GM19035 (cell line): Measurements from ENCODE around the gene KCNT2.
"Not testable (repeated sequence)": the region's sequence is repeated elsewhere in the genome, so short reads cannot be mapped to it uniquely, and the experiment has no call there.

ENCODE experiments used
- ATAC-seq: cut with Tn5 transposase; IDR thresholded peaks from one replicate; pipeline ENCODE4 v1.9.1; 2021; ENCODE audit not compliant: unreplicated experiment

KCNT2 gene

DNA sequence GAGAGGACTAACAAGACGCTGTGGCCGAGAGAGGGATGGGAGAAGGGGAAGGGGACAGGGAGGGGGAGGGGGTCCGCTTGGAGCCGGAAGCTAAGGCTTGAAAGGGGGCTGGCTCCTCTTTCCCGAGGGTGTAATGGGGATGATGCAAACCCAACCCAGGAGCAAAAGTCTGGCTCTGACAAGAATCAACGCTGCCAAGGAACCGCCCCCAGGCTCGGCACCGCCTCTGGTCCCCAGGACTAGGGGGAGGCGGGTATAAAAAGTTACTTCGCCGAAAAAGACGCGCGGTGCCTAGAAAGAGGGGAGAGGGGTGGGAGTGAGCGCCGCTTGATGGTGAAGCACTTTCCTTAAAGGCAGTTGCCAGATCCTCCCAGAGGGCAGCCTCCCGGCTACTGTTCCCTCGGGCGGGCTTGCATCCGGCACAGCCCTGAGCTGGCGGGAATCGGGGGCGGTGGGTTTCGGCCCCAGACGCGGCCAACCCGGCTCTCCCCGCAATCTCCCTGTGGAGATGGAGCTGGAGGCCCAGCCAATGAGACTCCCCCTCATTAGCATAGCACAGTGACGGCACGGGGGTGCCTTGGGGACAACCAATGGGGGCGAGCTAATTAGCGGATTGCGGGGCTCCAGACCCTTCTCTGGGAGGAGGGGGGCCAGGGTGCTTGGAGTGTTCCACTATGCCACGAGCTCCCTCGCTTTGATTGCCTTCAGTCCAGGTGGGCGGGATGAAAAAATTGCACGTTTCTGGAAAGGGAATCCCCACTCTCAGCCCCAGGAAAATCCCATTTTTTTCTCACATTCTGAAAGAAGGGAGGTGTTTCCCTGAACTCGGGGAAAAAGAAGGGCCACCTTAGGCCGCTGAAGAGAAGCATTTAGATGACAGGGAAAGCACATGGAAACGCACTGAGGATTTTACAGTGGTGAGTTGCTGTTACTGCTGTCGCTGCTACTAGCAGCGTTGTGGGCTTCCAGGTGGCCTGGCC, at the start of gene KCNT2:
KCNT2 (minus strand) TSS at position 51 of the 980 bp plus-strand sequence. CDS start 131 bp downstream, outside the sequence.
- no peak for ATAC-seq

DNA sequence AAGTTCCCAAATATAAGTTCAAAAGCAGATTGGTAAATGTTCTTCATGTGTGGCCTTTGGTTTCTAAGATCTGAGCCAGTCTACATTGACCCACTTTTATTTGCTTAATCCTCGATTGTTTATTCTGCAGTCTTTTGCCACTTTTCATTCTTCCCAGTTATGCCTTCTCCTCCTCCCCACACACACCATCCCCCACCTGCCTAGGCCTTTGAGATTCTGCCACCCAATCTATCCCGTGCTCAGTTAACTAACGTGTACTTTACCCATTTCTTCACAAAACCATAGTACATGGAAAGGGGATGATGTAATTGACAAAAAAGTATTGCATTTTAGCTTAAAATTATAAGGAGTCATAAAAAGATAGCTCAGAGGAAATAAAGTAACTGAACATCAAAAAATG, 47.3 kb upstream of the KCNT2 start:
- ATAC-seq = no peak

DNA sequence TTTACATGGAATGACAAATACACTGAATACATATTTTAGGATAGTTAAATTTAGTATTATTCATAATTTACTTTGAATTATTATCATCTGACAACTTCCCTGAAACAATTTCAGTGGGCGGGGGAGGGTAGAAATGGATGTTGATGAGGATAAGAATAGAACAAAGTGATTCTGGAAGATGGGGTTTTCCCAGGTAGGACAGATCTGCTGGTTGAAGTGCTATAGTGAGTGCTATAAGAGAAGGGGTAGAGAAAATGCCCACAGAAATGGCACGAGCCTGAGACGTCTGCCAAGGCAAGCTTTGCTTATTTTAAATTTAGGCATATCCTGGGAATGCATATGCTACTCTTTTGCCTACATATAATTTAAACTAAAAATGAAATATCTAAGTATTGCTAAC, 46.8 kb upstream of the KCNT2 start:
- ATAC-seq = no peak

DNA sequence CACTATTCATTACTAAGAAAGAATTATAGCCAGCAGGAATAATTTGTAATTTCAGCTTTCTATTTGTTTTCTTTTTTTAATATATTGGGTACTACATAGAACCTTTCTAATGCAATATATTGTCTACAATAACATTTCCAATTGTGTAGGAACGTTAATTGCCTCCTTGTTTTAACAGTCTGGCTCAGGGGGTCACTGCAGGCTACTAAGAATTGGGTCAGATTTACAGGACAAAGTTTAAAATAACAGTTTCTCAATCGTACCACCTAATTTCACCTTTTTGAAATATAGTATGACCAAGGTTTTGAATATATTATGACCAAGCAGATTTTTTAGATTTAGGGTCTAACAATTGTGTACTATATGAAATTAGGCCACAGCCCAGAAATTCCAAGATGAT, 46.0 kb upstream of the KCNT2 start:
- ATAC-seq = no peak

DNA sequence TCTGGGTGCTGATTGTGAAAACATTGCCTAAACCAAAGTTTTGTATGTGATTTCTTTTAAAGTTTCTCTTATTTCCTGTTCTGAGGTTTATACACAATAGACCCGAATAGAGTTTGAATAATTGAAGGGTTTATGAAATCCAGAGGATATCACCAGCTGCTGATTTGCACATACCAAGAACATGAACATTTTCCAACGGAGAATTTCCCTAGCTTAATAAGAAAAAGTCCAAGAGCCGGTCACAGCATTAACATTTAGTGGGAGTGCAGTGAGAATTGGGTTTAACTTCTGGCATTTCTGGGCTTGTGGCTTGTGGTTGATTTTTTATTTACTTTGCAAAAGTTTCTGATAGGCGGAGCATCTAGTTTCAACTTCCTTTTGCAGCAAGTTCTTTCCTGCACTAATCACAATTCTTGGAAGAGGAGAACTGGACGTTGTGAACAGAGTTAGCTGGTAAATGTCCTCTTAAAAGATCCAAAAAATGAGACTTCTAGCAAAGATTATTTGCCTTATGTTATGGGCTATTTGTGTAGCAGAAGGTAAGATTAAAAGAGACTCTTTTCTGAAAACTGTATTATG, 43.5 kb upstream of the KCNT2 start, which contains the start of gene CFH:
CFH (plus strand) TSS at position 407 of the 579 bp plus-strand sequence; CDS start at position 482, 75 bp downstream.
- ATAC-seq = no peak

DNA sequence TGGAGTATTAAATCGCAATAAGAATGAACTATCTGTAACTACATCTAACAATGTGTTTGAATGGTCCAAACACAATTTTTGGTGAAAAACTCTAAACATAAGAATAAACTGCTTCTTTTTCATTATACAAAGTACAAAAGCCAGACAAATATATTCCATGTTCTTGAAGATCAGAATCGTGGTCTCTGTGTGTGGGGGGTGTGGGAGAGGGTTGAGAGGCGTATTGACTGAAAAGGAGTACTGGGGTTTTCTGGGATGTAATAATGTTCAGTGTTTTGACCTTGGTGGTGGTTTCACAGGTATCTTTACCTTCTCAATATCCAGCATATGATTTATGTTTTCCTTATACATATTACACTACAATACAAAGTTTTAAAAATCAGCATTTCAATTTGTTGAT, 42.8 kb upstream of the KCNT2 start:
- ATAC-seq = no peak

DNA sequence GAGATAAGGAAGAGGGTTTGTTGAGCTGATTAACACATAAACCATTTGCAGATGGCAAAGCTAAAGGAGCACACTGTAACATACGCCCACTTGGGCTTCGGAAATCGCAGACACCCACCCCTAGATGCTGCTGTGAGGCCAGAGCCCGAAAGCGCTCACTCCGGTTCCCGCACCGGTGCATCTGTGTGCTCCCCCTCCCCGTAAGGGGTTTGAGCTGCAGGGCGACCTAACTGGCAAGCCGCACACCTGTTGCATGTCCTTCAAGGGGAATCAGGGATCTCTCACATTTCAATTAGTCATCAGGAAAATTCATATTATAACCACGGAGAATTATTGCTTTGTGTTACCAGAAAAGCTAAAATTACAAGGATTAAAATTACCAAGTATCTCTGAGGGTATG, 42.2 kb upstream of the KCNT2 start:
- ATAC-seq = no peak

DNA sequence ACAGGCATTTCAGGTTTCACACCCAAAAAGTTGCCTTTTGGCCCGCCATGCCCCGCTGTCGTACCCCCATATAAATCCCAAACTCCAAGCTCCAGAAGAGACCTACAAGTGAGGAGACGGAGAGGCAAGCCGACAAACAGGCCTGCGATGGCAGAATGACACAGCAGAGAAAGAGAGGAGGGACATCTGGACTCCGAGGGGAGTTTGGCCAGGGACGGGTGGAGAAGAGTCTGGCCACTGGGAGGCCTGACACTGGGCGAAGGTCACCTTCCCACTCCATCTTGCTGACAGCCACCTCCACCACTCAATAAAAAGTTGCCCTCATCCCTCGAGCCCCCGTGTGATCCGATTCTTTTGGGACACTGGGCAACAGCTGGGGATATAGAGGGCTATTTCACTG, 41.8 kb upstream of the KCNT2 start:
- no peak for ATAC-seq

DNA sequence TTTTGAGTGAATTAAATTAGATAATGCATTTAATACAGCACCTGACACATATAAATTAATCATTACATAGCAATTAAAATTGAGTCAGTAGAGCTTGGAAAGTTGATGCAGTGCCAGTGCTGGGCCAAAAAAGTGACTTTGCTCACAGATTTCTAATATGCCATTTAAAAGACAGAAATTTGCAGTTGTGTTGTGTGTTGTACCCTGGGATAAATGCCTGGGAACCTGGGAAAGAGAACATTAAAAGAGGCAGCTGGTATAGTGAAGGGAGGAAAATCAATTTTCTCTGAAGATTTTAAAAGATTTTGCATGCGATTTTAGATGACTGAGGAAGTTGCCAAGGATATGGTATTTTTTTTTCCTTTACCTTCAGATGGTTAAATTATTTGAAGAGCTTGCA, 32.7 kb upstream of the KCNT2 start:
- ATAC-seq = no peak

DNA sequence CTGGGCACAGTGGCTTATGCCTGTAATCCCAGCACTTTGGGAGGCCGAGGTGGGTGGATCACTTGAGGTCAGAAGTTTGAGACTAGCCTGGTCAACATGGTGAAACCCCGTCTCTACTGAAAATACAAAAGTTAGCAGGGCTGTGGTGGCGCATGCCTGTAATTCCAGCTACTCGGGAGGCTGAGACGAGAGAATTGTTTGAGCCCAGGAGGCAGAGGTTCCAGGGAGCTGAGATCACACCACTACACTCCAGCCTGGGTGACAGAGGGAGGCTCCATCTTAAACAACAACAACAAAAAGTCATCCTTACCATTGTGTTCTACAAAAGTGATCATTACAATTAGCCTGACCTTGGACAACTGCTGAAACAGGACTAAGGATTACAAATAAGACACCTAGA, 31.1 kb upstream of the KCNT2 start:
- not testable (repeated sequence) for ATAC-seq

DNA sequence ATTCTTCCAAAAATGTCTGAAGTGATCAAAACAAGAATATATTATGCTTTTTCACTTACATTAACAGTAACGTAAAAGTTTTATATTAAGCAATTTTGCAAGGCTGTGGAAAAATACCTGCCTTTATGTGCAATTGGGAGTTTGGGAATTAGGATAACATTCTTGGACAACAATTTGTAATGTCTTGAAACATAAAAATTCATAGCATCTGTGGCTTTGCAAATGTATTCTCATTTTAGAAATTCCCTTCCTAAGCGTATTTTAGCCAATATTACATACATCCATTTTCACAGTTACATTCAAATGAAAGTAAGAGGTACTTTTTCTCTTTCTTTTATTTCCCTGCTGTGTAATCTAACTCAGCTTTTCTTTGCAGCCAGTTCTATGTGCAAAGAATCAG, 30.2 kb upstream of the KCNT2 start:
- ATAC-seq = no peak

DNA sequence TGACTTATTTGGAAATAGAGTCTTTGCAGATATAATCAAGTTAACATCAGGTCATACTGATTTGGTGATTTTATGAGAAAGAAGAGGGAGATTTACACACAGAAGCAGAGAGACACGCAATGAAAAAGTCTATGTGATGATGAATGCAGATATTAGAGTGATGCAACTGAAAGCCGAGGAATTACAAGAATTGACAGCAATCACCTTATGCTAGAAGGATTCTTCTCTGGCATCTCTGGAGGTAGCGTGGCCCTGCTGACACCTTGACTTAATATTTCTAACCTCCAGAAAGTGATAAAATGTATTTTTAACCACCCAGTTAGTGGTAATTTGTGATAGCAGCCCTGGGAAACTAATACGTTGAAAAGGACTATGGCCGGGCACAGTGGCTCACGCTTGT, 29.4 kb upstream of the KCNT2 start:
- ATAC-seq = no peak

DNA sequence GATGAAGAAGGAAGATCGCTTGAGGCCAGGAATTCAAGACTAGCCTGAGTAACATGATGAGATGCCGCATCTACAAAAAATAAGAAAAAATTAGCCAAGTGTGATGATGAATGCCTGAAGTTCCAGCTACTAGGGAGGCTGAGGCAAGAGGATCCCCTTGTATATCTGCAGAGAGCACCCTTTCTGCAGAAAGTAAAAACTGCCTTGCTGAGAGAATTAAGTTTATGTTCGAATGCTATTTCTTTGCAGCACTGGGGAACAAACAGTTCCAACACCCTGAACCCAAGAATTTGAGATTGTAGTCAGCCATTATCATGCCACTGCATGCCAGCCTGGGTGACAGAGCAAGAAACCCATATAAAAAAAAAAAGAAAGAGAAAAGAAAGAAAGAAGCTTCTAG, 20.6 kb upstream of the KCNT2 start:
- no peak for ATAC-seq

DNA sequence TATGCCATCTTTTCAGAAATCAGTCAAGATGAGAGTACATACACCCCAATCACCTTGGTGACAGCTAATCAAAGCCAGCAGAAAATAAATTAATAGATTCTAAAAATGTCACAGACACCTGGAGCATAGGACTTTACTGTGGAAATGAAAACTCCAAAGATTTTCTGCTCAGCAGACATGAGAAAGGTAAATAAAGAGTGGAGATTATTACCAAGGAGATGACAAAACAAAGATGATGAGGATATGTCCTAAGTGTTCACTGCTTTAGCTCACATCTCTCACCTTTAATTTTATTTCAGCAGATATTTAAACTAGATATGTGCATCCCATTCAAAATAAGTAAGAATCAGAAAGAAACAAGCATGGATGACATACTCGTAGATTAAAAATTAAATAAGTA, 14.8 kb upstream of the KCNT2 start:
- ATAC-seq = no peak

DNA sequence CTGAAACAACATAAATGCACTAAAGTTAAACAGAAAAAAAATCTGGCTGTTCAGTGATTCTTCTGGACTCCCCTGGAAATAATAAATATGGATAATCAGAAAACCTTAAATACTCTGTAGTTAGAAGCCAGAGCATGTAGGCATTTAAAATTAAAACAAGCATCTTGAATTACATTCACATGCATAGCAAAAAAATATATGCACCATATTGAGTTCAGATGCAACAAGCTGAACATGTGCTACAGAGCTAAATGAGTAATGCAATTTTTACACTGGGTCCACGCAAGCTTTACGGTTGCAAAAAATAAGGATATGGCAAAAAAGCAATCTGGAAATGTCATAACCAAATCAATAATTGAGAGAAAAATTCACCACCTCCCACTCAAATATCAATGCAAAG, 11.5 kb upstream of the KCNT2 start:
- ATAC-seq = no peak

DNA sequence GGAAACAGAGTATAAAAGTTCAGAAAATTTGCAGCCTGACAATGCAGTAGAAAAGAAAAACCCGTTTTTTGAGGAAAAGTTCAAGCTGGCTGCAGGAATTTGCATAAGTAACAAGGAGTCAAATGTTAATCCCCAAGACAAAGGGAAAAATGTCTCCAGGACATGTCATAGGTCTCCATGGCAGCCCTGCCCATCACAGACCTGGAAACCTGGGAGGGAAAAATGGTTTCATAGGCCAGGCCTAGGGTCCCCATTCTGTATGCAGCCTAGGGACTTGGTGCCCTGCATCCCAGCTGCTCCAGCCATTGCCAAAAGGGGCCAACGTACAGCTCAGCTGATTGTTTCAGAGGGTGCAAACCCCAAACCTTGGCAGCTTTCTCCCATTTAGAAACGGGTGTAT, 3.6 kb upstream of the KCNT2 start:
- ATAC-seq = no peak

DNA sequence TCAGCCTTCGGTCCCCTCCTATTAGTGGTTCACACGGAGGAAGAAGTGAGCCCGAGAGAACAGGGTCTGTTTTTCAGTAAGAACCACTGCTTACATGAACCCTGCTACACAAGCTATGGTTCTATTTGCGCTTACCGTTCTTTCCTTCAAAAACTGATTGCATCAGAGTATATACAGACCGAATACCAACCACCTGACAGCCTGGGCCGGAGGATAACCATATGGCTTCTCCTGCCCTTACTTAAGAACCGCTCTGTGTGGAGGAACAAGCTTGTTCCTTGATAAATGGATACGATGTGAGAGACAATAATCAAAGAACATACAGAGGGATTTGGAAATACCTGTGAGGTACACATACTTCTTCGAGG, 1.1 kb upstream of the KCNT2 start:
- ATAC-seq = no peak

DNA sequence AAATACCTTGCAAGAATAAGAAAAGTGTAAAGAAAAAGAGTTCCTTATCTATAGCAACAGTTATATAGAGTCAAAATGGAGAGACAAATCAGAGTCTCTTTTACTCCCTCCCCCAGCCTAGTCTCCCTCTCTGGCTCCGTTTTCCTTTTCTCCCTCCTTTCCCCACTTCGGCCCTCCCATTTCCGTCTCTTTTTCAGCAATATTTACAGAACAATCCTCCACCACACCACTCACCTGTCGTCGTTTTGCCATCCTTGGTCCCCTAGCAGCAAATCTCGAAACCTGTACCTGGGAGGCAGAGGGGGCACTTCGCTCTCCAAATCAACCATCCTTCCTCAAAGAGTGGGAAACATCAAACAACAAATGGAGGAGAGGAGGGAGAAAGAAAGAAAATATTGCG, 259 bp downstream of the KCNT2 start:
- no peak for ATAC-seq

DNA sequence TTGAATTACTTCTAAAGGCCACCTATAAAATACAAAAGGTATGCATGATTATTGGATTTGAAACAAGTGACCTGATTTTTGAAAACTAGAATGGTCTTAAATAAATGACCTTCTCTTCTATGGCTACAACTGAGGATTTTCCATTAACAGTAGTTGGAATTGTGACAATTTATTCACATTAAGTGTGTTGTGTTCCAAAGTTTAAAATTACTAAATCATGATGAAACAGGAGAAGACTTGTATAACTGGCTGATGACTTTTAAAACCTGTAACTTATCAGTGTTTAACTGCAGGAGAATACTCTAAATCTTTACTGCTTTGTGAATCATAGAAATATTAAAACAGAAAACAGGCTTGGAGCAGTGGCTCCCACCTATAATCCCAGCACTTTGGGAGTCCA, 4.6 kb downstream of the KCNT2 start:
- no peak for ATAC-seq

DNA sequence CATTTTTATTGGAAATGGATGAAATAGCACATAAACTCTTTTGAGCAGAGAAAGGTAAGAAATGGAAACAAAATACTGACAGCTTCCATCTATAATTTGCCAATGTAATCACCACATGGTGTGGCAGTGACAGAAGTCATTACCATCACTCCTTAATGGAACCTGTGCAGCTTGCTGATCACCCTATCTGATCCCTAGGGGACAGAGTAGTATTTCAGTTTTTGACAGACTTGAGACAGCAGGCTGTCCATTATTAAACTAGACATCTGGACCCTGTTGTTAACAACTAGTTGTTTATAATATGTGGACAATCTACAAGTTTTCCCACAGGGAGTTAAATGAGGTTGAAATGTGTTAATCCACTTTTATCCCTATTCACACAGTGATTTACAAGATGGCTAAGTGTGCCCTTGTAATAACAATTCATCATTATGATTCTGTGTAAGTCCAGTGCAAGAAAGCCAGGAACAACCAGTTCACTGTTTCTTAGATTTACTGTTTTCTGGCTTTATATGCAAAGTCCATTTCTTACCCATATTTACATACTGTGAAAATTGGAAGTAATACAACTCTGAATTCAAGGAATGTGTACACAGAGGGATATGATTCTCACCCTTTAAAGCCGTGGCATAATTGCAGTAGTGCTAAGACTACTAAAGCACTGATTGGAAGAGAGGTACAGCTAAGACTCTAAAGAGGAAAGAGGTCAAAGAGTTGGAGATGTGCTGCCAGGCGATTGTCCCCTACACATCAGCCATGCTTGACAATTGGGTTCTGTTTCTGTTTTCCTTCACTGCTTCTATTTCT, 9.1 kb downstream of the KCNT2 start:
- no peak for ATAC-seq

DNA sequence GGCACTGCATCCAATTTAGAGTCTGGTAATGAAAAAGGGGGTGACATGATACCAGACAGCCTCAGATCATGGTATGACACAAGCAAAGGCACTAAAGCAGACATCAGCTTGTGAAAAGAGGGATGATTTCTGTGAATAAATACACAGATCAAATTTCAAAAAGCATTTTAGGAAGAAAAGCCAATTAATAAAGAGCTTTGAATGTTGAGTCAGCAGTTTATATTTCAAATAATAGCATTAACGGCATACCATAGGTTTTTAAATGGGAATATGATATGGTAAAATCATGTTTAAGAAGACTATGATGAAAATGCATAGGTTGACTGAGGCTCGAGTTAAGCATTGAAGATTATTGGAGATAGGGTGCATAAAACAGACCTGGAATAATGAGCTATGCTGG, 13.5 kb downstream of the KCNT2 start:
- ATAC-seq = no peak

DNA sequence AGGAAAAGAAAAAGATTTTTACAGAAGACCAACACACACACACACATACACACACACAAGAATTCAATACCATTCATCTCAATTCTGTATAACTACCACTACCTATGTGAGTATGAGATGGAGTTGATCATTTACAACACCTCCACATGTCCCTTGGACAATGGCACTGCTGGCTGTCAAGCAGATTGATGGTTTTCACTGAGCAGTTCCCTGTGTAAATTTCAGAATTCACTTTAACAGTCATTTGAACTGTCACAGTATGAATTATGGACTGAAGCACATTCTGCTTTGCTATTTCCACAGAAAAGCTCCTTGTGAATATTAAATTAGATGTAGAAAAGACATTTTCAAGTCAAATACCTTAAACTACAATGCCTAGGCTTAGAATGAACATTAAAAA, 14.3 kb downstream of the KCNT2 start:
- ATAC-seq = no peak
